Natural killer cell (primary cell): Measurements from ENCODE around the gene PPP5C. TPM values are rescaled to one million over a fixed set of nuclear protein-coding genes. Genes with fewer than 3 reads are reported as not detected.
A peak's percentile ranks its signal among the peaks of the same experiment; 100 is the strongest.

Experiments
- ATAC-seq, 3 donors: fragments of 150-1000 bp in 2 of 3; fragments of 200-7000 bp in 1 of 3; cut with Tn5 transposase; 1 replicate in 1 of 3; 2 replicates in 2 of 3; pipeline ENCODE4 v1.10.0; 2021; ENCODE audit warnings: mild to moderate bottlenecking in 2 of 3, moderate library complexity in 2 of 3
- DNase-seq, 2 donors: peaks; one replicate each; pipeline versions ENCODE4 v3.0.0 to v3.0.0-alpha.2; 2013 to 2021; ENCODE audit warnings: mixed read lengths in 1 of 2
- H3K27ac ChIP-seq: one replicate; pipeline ENCODE4 v1.5.1; 2013; ENCODE audit warnings: mild to moderate bottlenecking, low read length
- H3K27me3 ChIP-seq: one replicate; pipeline ENCODE4 v1.6.1; 2013; ENCODE audit warnings: low read length; ENCODE audit not compliant: control insufficient read depth, insufficient read depth
- H3K36me3 ChIP-seq: one replicate; pipeline ENCODE4 v1.6.1; 2013; ENCODE audit warnings: low read length; ENCODE audit not compliant: control insufficient read depth, insufficient read depth
- H3K4me1 ChIP-seq: one replicate; pipeline ENCODE4 v1.6.1; 2013; ENCODE audit warnings: low read length; ENCODE audit not compliant: control insufficient read depth, insufficient read depth
- H3K4me3 ChIP-seq: one replicate; pipeline ENCODE4 v1.5.1; 2013; ENCODE audit warnings: low read length
- H3K9me3 ChIP-seq: one replicate; pipeline ENCODE4 v1.6.1; 2013; ENCODE audit warnings: low read length; ENCODE audit not compliant: control insufficient read depth, insufficient read depth
- H3K27ac Mint-ChIP-seq, 2 donors: one replicate each; pipeline ENCODE4 v1.8.0; 2022; ENCODE audit warnings: mild to moderate bottlenecking in 2 of 2, mixed read lengths in 2 of 2, moderate library complexity in 1 of 2
- H3K27me3 Mint-ChIP-seq, 2 donors: one replicate each; pipeline ENCODE4 v1.8.0; 2022; ENCODE audit warnings: low read depth in 2 of 2, mixed read lengths in 2 of 2
- H3K36me3 Mint-ChIP-seq: one replicate; pipeline ENCODE4 v1.8.0; 2022; ENCODE audit warnings: mixed read lengths
- H3K4me1 Mint-ChIP-seq, 2 donors: one replicate each; pipeline ENCODE4 v1.8.0; 2022; ENCODE audit warnings: mixed read lengths in 2 of 2
- H3K4me3 Mint-ChIP-seq: one replicate; pipeline ENCODE4 v1.8.0; 2022; ENCODE audit warnings: mild to moderate bottlenecking, moderate library complexity, mixed read lengths
- H3K9me3 Mint-ChIP-seq, 2 donors: one replicate each; pipeline ENCODE4 v1.8.0; 2022; ENCODE audit warnings: mixed read lengths in 2 of 2
- WGBS: methylation state at CpG from one replicate; pipeline ENCODE4 v1.1.7; 2013; ENCODE audit warnings: missing lambda C conversion rate; ENCODE audit not compliant: insufficient coverage; 5-methylcytosine and 5-hydroxymethylcytosine counted together
- intact Hi-C: fragments of 100-400 bp; cut with micrococcal nuclease; formaldehyde crosslinking; loops from one replicate; pipeline ENCODE4 v1.14.2; 2022
- total RNA-seq, 4 donors: library from RNA; stranded (reverse); fragments of 120-200 nt in 1 of 4; gene quantifications; one replicate each; pipeline versions ENCODE4 v1.2.3 to v1.2.4, GENCODE V29; 2013 to 2022
- TF ChIP-seq, protein P1 (sequence below): fragments of 200-600 bp; IDR thresholded peaks from one replicate; pipeline ENCODE4 v1.8.0; 2022; ENCODE audit warnings: antibody characterized with exemption

The PPP5C gene
- total RNA-seq, 3 donors from 2014 or later (not counting 1 experiment from before 2014, with no cell fraction given) = 95.4 to 106 (median 98.4) TPM

DNA sequence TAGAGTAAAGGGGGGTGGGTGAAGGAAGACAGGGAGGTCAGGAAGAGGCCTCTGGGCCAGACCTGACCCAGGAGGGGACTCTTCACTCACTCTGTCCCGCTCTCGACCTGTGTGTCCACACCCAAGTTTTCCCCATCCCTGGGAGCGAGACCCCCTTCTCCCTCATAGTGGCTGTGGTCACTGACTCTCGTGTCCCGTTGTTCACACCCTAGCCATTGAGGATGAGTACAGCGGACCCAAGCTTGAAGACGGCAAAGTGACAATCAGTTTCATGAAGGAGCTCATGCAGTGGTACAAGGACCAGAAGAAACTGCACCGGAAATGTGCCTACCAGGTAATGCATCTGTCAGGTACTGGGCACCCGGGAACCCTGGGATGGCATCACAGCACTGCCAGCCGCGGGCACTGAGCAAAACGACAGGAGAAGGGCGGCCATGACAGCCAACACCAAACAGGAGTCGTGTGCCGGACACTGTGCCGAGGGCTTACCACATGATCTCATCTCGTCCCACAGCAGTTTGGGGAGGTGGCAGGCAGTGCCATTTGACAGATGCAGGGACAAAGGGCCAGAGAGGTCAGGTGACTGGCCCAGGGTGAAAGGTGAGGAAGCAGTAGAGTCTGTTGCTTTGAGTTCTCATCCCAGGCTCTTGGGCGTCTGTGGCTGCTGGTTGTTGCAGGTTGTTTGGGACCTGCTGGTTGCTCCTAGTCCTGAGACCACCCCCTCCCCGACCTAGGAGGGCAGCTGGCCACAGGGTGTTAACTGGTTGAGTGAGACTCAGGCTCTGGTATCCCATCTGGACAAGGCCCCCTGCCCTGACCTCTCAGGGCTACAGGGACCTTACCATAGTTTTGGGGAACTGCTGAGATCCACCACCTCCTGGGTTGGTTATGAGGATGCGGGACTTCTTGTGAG, 29.6 kb downstream of the PPP5C start:
- no peaks in the 10 kb centered on the region for H3K9me3 Mint-ChIP-seq
- intact Hi-C loops = no loop called here
- ATAC-seq = no peak
- DNase-seq = no peak
- no peaks in the 10 kb centered on the region for H3K27me3 Mint-ChIP-seq
- no peaks in the 10 kb centered on the region for H3K27me3 ChIP-seq
- H3K4me1 ChIP-seq = peaks cover 19% of the 10 kb centered on the region
- H3K27ac ChIP-seq = no peak overlapping the region
- H3K9me3 ChIP-seq = no peaks in the 10 kb centered on the region
- H3K27ac Mint-ChIP-seq = peak overlapping the region in 1 of 2 donors; percentile 47
- peaks cover 14 to 39% of the 10 kb centered on the region in 2 donors for H3K4me1 Mint-ChIP-seq
- H3K36me3 ChIP-seq = peaks cover 48% of the 10 kb centered on the region
- H3K4me3 Mint-ChIP-seq = no peak overlapping the region
- 98% methylated on average over 20 of the region's 20 CpGs for WGBS
- H3K4me3 ChIP-seq = no peak overlapping the region
- TF ChIP-seq, protein P1, sequence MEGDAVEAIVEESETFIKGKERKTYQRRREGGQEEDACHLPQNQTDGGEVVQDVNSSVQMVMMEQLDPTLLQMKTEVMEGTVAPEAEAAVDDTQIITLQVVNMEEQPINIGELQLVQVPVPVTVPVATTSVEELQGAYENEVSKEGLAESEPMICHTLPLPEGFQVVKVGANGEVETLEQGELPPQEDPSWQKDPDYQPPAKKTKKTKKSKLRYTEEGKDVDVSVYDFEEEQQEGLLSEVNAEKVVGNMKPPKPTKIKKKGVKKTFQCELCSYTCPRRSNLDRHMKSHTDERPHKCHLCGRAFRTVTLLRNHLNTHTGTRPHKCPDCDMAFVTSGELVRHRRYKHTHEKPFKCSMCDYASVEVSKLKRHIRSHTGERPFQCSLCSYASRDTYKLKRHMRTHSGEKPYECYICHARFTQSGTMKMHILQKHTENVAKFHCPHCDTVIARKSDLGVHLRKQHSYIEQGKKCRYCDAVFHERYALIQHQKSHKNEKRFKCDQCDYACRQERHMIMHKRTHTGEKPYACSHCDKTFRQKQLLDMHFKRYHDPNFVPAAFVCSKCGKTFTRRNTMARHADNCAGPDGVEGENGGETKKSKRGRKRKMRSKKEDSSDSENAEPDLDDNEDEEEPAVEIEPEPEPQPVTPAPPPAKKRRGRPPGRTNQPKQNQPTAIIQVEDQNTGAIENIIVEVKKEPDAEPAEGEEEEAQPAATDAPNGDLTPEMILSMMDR = no peak
- peaks cover 18% of the 10 kb centered on the region for H3K36me3 Mint-ChIP-seq

DNA sequence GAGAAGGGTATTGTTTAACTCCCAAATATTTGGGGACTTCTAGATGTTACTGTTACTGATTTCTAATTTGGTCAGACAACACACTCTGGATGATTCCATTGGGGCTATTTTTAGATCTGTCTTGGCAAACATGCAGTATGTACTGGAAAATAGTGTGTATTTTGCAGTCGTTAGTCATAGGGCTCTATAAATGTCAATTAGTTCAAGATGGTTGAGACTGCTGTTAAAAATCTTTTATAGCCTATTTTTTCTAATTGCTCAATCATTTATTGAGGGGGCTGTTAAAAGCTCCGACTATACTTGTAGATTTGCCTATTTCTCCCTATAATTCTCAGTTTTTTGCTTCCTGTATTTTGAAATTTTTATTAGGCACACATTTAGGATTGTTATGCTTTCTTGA, 31.4 kb downstream of the PPP5C start:
- Histone ChIP-seq H3K27ac (no peak overlapping the region), H3K4me3 (no peak overlapping the region), H3K36me3 (peaks cover 62% of the 10 kb centered on the region), H3K4me1 (peaks cover 5% of the 10 kb centered on the region), H3K9me3 (no peaks in the 10 kb centered on the region), H3K27me3 (no peaks in the 10 kb centered on the region)
- ATAC-seq (no peak), DNase-seq (no peak)
- Mint-ChIP-seq H3K27ac (no peak overlapping the region), H3K9me3 (no peaks in the 10 kb centered on the region), H3K27me3 (no peaks in the 10 kb centered on the region), H3K4me3 (no peak overlapping the region), H3K4me1 (peaks cover 6 to 30% of the 10 kb centered on the region in 2 donors), H3K36me3 (peaks cover 29% of the 10 kb centered on the region)
- WGBS = 83% methylated on average over 1 of the region's 2 CpGs
- TF ChIP-seq, protein P1 = no peak
- intact Hi-C loops = no loop called here

DNA sequence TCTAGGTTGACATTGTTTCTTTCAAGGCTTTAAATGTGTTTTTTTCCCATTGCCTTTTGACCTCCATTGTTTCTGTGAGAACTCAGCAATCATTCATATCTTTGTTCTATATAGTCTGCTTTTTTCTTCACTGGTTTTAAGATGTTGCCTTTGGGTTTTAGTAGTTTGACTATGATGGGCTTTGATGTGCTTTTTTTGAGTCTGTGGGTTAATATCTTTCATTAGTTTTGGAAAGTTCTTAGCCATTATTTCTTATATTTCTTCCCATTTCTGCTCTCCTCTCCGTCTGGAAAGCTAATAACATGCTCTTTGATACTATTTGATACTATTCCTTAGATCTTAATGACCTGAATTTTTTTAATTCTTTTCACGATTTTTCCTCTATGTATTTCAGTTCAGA, 33.8 kb downstream of the PPP5C start:
- Mint-ChIP-seq H3K36me3 (peaks cover 29% of the 10 kb centered on the region), H3K27ac (peak overlapping the region in 1 of 2 donors; percentile 18), H3K27me3 (no peaks in the 10 kb centered on the region), H3K4me1 (peaks cover 6 to 23% of the 10 kb centered on the region in 2 donors), H3K4me3 (no peak overlapping the region), H3K9me3 (no peaks in the 10 kb centered on the region)
- H3K36me3 ChIP-seq = peaks cover 82% of the 10 kb centered on the region
- no peak overlapping the region for H3K4me3 ChIP-seq
- intact Hi-C loops = no loop called here
- no peaks in the 10 kb centered on the region for H3K27me3 ChIP-seq
- H3K9me3 ChIP-seq = no peaks in the 10 kb centered on the region
- ATAC-seq (no peak), DNase-seq (no peak)
- no peak overlapping the region for H3K27ac ChIP-seq
- TF ChIP-seq, protein P1 = no peak
- no CpG with 5 or more reads among the region's 2 CpGs for WGBS
- H3K4me1 ChIP-seq = no peaks in the 10 kb centered on the region
